Keratinocyte (primary cell): Measurements from ENCODE around the gene TCERG1L. TPM values are rescaled to one million over a fixed set of nuclear protein-coding genes. Genes with fewer than 3 reads are reported as not detected.

ENCODE experiments used
- DNase-seq: peaks from one replicate; pipeline ENCODE4 v3.0.0-alpha.2; 2011; ENCODE audit warnings: low read depth, missing footprints, low spot score
- FAIRE-seq: peaks from 2 replicates; lab custom pipeline; 2011; peaks lifted over from hg19 to GRCh38; lab: Jason Lieb, UNC
- H2AFZ ChIP-seq: 2 replicates; pipeline ENCODE4 v1.6.0; 2012; ENCODE audit warnings: low read length, control low read depth, inconsistent platforms; ENCODE audit not compliant: control insufficient read depth
- H3K27ac ChIP-seq: 2 replicates; pipeline ENCODE4 v1.5.1; 2011; ENCODE audit warnings: low read length; ENCODE audit not compliant: control insufficient read depth, insufficient read depth
- H3K27me3 ChIP-seq: 3 replicates; pipeline ENCODE4 v1.6.0; 2011; ENCODE audit warnings: low read length; ENCODE audit not compliant: control insufficient read depth, insufficient read depth; ENCODE audit errors: extremely low read depth
- H3K36me3 ChIP-seq, 2 experiments: 2 replicates in 1 of 2; 3 replicates in 1 of 2; pipeline ENCODE4 v1.5.1; 2011; ENCODE audit warnings: low read length in 2 of 2, mild to moderate bottlenecking in 1 of 2; ENCODE audit not compliant: control insufficient read depth in 2 of 2, insufficient read depth in 2 of 2; ENCODE audit errors: extremely low read depth in 1 of 2
- H3K4me1 ChIP-seq: 3 replicates; pipeline ENCODE4 v1.5.1; 2011; ENCODE audit warnings: low read length; ENCODE audit not compliant: control insufficient read depth, insufficient read depth; ENCODE audit errors: extremely low read depth
- H3K4me2 ChIP-seq: 3 replicates; pipeline ENCODE4 v1.6.0; 2011; ENCODE audit warnings: low read depth, low read length; ENCODE audit not compliant: control insufficient read depth, insufficient read depth; ENCODE audit errors: extremely low read depth
- H3K4me3 ChIP-seq, 3 experiments: fragments of 200-600 bp in 1 of 3; sonication (generic) in 1 of 3; 2 replicates in 2 of 3; 3 replicates in 1 of 3; pipeline ENCODE4 v1.5.1; 2011 to 2016; ENCODE audit warnings: low read length in 3 of 3, mild to moderate bottlenecking in 3 of 3, control low read depth in 2 of 3, inconsistent platforms in 1 of 3, low read depth in 1 of 3, mixed read lengths in 1 of 3, mixed run types in 1 of 3, moderate library complexity in 1 of 3; ENCODE audit not compliant: control insufficient read depth in 2 of 3, insufficient read depth in 2 of 3; ENCODE audit errors: extremely low read depth in 1 of 3
- H3K79me2 ChIP-seq: 2 replicates; pipeline ENCODE4 v1.6.0; 2012; ENCODE audit warnings: low read length; ENCODE audit not compliant: control insufficient read depth, insufficient read depth
- H3K9ac ChIP-seq: 3 replicates; pipeline ENCODE4 v1.6.0; 2011; ENCODE audit warnings: low read length; ENCODE audit not compliant: control insufficient read depth, insufficient read depth; ENCODE audit errors: extremely low read depth
- H3K9me1 ChIP-seq: 3 replicates; pipeline ENCODE4 v1.6.0; 2011; ENCODE audit warnings: low read length; ENCODE audit not compliant: control insufficient read depth, insufficient read depth; ENCODE audit errors: extremely low read depth
- H3K9me3 ChIP-seq: 2 replicates; pipeline ENCODE4 v1.5.1; 2012; ENCODE audit warnings: low read depth, low read length; ENCODE audit not compliant: control insufficient read depth
- H4K20me1 ChIP-seq: 3 replicates; pipeline ENCODE4 v1.6.0; 2011; ENCODE audit warnings: low read length; ENCODE audit not compliant: control insufficient read depth, insufficient read depth; ENCODE audit errors: extremely low read depth
- EZH2 ChIP-seq: IDR thresholded peaks from one replicate; pipeline ENCODE4 v1.6.1; 2012; ENCODE audit warnings: inconsistent platforms, mild to moderate bottlenecking, low read length, moderate library complexity
- dilution Hi-C: fragments of 300-500 bp; cut with MboI; formaldehyde crosslinking; loops from one replicate; pipeline ENCODE4 v1.7.0; 2020; ENCODE audit warnings: low sequenced_read_pairs; ENCODE audit not compliant: extremely low pct_ligation_motif_present
- polyA plus RNA-seq, 5 experiments: library from polyadenylated mRNA; depleted of rRNA in 3 of 5; stranded (reverse) in 3 of 5; stranded (forward) in 1 of 5; unstranded in 1 of 5; fragments of >200 nt; gene quantifications; 1 replicate in 1 of 5; 2 replicates in 3 of 5; 3 replicates in 1 of 5; pipeline versions ENCODE4 v1.2.1 to v1.2.3, GENCODE V29; 2011 to 2012; ENCODE audit warnings: missing spikeins in 2 of 5, low read depth in 1 of 5, low replicate concordance in 1 of 5
- TF ChIP-seq, protein P1 (sequence below), 3 experiments: IDR thresholded peaks in 1 of 3; conservative IDR thresholded peaks in 1 of 3; optimal IDR thresholded peaks in 1 of 3; 2 replicates in 2 of 3; 3 replicates in 1 of 3; pipeline versions ENCODE3 to v1.5.1; 2011; ENCODE audit warnings: low read length in 3 of 3, mild to moderate bottlenecking in 3 of 3, moderate library complexity in 2 of 3, control low read depth in 1 of 3, inconsistent platforms in 1 of 3; ENCODE audit not compliant: insufficient read depth in 2 of 3; ENCODE audit errors: extremely low read depth in 1 of 3

The TCERG1L gene
- polyA plus RNA-seq, 1 donor (not counting 4 experiments of a cell fraction or from before 2014, with no cell fraction given) = not detected

DNA sequence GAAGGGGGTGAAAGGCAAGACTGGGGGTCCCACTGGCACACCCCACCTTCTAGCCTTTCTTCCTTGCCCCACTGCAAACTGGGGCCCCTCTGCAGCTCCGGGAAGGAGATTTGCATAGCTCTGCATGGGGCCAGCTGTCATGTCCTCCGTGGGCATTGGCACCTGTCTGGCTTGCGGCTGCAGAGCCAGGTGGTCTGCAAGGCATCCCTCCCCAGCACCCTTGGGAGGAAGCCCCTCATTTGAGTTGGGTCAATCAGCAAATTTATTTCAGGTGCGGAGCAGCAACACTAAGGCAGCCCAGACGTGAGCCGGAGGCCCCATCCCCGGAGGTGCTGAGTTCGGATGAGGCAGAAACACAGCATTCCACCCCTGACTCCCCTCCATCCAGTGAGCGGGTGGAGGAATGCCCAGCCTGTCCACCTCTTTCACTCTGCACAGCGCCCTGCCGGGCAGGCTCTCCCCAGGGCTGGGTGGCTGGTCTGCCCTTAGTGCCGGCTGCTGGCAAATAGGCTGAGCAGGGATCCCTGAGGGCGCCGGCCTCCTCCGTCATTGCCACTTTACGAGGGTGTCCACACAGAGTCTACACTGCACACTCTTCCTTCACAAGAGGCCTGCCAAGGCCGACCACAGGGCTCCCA is 143.2 kb downstream of the TCERG1L start:
- Histone ChIP-seq H3K27me3 (no peaks in the 10 kb centered on the region), H3K36me3 (no peaks in the 10 kb centered on the region), H3K4me2 (no peak overlapping the region), H3K4me3 (no peak overlapping the region), H3K79me2 (no peaks in the 10 kb centered on the region), H2AFZ (no peak overlapping the region), H3K9me3 (peaks cover 11% of the 10 kb centered on the region), H3K9ac (no peak overlapping the region), H3K9me1 (no peaks in the 10 kb centered on the region), H3K27ac (no peak overlapping the region), H3K4me1 (no peaks in the 10 kb centered on the region), H4K20me1 (no peaks in the 10 kb centered on the region)
- FAIRE-seq = no peak
- TF ChIP-seq EZH2 = no peak
- TF ChIP-seq, protein P1, sequence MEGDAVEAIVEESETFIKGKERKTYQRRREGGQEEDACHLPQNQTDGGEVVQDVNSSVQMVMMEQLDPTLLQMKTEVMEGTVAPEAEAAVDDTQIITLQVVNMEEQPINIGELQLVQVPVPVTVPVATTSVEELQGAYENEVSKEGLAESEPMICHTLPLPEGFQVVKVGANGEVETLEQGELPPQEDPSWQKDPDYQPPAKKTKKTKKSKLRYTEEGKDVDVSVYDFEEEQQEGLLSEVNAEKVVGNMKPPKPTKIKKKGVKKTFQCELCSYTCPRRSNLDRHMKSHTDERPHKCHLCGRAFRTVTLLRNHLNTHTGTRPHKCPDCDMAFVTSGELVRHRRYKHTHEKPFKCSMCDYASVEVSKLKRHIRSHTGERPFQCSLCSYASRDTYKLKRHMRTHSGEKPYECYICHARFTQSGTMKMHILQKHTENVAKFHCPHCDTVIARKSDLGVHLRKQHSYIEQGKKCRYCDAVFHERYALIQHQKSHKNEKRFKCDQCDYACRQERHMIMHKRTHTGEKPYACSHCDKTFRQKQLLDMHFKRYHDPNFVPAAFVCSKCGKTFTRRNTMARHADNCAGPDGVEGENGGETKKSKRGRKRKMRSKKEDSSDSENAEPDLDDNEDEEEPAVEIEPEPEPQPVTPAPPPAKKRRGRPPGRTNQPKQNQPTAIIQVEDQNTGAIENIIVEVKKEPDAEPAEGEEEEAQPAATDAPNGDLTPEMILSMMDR (optimal IDR thresholded peaks at IDR 0.05 in 1 of 3, IDR thresholded peaks at IDR 0.05 in 1 of 3, conservative IDR thresholded peaks at IDR 0.05 in 1 of 3; ENCODE audit: extremely low read depth in 1 of 3, insufficient read depth in 2 of 3, low read length in 3 of 3) = no peak
- DNase-seq = no peak
- dilution Hi-C loops = no loop called here

DNA sequence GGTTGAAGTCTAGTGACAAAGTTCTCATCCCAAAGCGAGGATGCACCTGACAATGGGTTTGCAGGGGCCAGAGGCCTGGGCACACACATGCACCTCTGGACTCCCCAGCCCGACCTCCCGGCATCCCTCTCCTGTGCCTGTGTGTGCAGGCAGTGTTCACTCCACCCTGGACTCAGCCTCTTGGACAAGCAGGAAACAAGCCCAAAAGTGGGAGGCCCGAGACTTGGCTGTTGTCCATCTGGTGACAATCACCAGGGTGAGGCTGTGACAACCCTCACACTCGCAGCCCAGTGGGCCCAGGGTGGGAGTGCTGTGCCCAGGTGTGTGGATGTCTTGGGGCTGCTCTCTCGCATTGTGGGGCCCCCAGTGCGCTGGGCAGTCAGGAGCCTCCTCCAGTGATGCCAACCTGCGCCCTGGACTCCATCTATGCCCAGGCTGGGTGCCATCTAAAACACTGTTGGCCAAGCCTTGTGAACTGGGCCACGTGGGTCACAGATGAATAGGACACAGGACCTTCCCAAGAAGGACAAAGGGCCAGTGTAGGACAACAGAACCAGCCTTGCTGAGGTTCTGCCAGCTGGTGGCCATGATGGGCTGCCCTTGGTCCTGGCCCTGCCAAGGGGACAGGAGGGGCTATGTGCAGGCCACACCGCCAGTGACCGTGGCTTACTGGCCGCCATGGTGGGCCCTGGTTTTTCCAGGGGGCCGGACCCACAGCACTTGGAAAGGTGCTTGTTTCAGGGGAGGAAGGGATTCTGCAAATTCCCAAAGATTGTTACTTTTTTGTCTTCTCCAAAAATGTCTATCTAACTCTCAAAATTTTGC is 144.3 kb downstream of the TCERG1L start:
- no peaks in the 10 kb centered on the region for H3K9me1 ChIP-seq
- H3K4me3 ChIP-seq = no peak overlapping the region
- DNase-seq (no peak), FAIRE-seq (no peak)
- peaks cover 13% of the 10 kb centered on the region for H3K9me3 ChIP-seq
- H3K27me3 ChIP-seq = no peaks in the 10 kb centered on the region
- H2AFZ ChIP-seq = no peak overlapping the region
- dilution Hi-C loops = no loop called here
- H3K4me1 ChIP-seq = no peaks in the 10 kb centered on the region
- no peaks in the 10 kb centered on the region for H4K20me1 ChIP-seq
- H3K27ac ChIP-seq = no peak overlapping the region
- TF ChIP-seq, protein P1 (optimal IDR thresholded peaks at IDR 0.05 in 1 of 3, IDR thresholded peaks at IDR 0.05 in 1 of 3, conservative IDR thresholded peaks at IDR 0.05 in 1 of 3; ENCODE audit: extremely low read depth in 1 of 3, insufficient read depth in 2 of 3, low read length in 3 of 3) = no peak
- H3K9ac ChIP-seq = no peak overlapping the region
- H3K79me2 ChIP-seq = no peaks in the 10 kb centered on the region
- H3K36me3 ChIP-seq = no peaks in the 10 kb centered on the region
- no peak overlapping the region for H3K4me2 ChIP-seq
